ENCODE results near the gene RAMP1. TPM values are rescaled to one million over a fixed set of nuclear protein-coding genes. Genes with fewer than 3 reads are reported as not detected.

The RAMP1 gene
- polyA plus RNA-seq, 1 donor from 2014 or later: 25.5 TPM

DNA sequence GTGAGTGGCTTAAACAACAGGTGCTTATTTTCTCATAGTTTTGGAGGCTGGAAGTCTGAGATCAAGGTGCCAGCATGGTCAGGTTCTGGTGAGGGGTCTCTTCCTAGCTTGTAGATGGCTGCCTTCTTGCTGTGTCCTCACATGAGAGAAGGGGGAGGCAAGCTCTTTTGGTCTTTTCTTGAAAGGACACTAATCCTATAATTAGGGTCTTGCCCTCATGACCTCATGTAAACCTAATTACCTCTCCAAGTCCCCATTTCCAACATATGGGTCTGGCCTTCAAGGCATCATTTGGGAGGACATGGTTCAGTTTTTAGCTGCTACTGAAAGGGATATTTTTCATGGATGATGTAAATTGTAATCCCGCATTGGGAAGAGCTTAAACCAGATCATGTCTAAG, 42.9 kb upstream of the RAMP1 start:
- no peaks in the 10 kb centered on the region for H3K9me2 ChIP-seq (ENCODE audit: insufficient read depth, low read length)
- H3K4me2 ChIP-seq (ENCODE audit: low read length): no peak overlapping the region
- H3K36me3 ChIP-seq (ENCODE audit: insufficient read depth, low read length): no peaks in the 10 kb centered on the region
- H3K4me3 ChIP-seq (ENCODE audit: low read length): no peak overlapping the region
- no peaks in the 10 kb centered on the region for H4K20me1 ChIP-seq (ENCODE audit: insufficient read depth)
- H2AFZ ChIP-seq (ENCODE audit: low read depth, low read length): no peak overlapping the region
- H3K9ac ChIP-seq (ENCODE audit: low read length): no peak overlapping the region
- no peaks in the 10 kb centered on the region for H3F3A ChIP-seq (ENCODE audit: insufficient read depth, low read length, poor library complexity, severe bottlenecking)
- H3K79me2 ChIP-seq (replicated peaks; ENCODE audit: insufficient read depth, low read length): no peaks in the 10 kb centered on the region
- no peaks in the 10 kb centered on the region for H3K9me3 ChIP-seq (ENCODE audit: low read length)
- no peak for TF ChIP-seq MXI1 (conservative IDR thresholded peaks at IDR 0.05; ENCODE audit: poor library complexity, severe bottlenecking)
- TF ChIP-seq SMC3 (conservative IDR thresholded peaks at IDR 0.05; ENCODE audit: poor library complexity): no peak
- no peak for TF ChIP-seq TAF1 (IDR thresholded peaks at IDR 0.05; ENCODE audit: low read depth)
- TF ChIP-seq EP300 (conservative IDR thresholded peaks at IDR 0.05; ENCODE audit: poor library complexity, severe bottlenecking): no peak
- TF ChIP-seq, protein P1, sequence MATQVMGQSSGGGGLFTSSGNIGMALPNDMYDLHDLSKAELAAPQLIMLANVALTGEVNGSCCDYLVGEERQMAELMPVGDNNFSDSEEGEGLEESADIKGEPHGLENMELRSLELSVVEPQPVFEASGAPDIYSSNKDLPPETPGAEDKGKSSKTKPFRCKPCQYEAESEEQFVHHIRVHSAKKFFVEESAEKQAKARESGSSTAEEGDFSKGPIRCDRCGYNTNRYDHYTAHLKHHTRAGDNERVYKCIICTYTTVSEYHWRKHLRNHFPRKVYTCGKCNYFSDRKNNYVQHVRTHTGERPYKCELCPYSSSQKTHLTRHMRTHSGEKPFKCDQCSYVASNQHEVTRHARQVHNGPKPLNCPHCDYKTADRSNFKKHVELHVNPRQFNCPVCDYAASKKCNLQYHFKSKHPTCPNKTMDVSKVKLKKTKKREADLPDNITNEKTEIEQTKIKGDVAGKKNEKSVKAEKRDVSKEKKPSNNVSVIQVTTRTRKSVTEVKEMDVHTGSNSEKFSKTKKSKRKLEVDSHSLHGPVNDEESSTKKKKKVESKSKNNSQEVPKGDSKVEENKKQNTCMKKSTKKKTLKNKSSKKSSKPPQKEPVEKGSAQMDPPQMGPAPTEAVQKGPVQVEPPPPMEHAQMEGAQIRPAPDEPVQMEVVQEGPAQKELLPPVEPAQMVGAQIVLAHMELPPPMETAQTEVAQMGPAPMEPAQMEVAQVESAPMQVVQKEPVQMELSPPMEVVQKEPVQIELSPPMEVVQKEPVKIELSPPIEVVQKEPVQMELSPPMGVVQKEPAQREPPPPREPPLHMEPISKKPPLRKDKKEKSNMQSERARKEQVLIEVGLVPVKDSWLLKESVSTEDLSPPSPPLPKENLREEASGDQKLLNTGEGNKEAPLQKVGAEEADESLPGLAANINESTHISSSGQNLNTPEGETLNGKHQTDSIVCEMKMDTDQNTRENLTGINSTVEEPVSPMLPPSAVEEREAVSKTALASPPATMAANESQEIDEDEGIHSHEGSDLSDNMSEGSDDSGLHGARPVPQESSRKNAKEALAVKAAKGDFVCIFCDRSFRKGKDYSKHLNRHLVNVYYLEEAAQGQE (IDR thresholded peaks at IDR 0.05; ENCODE audit: borderline replicate concordance): no peak
- H3K27ac ChIP-seq (ENCODE audit: low read length): no peak overlapping the region
- no peaks in the 10 kb centered on the region for H3K27me3 ChIP-seq (ENCODE audit: insufficient read depth, low read depth, low read length)

DNA sequence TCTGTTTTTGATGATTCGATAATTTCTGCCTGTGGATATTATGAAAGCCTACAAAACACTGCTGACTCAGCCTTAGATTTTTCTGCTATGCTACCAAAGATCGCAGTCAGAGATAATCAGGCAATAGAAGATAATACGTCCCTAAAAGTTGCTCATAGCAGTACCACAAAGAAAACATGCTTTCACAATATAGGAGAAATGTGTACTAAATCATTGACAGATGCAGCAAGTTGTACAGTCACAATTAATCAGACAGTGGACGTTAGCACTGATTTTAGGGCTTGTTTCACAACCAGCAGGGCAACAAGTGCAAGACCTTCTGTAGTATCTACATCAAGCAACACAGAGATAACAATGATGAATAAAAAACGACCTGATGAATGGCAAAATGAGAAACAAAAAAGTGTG, 41.4 kb upstream of the RAMP1 start:
- Histone ChIP-seq H3K36me3 (ENCODE audit: insufficient read depth, low read length) (no peaks in the 10 kb centered on the region), H3K9me3 (ENCODE audit: low read length) (no peaks in the 10 kb centered on the region), H3K4me2 (ENCODE audit: low read length) (no peak overlapping the region), H3K27ac (ENCODE audit: low read length) (no peak overlapping the region), H3K9ac (ENCODE audit: low read length) (no peak overlapping the region), H3K4me3 (ENCODE audit: low read length) (no peak overlapping the region), H3K79me2 (replicated peaks; ENCODE audit: insufficient read depth, low read length) (no peaks in the 10 kb centered on the region), H2AFZ (ENCODE audit: low read depth, low read length) (no peak overlapping the region), H3K27me3 (ENCODE audit: insufficient read depth, low read depth, low read length) (no peaks in the 10 kb centered on the region), H3F3A (ENCODE audit: insufficient read depth, low read length, poor library complexity, severe bottlenecking) (no peaks in the 10 kb centered on the region), H4K20me1 (ENCODE audit: insufficient read depth) (no peaks in the 10 kb centered on the region), H3K9me2 (ENCODE audit: insufficient read depth, low read length) (no peaks in the 10 kb centered on the region)
- no peak for TF ChIP-seq TAF1 (IDR thresholded peaks at IDR 0.05; ENCODE audit: low read depth)
- TF ChIP-seq SMC3 (conservative IDR thresholded peaks at IDR 0.05; ENCODE audit: poor library complexity): no peak
- no peak for TF ChIP-seq EP300 (conservative IDR thresholded peaks at IDR 0.05; ENCODE audit: poor library complexity, severe bottlenecking)
- TF ChIP-seq MXI1 (conservative IDR thresholded peaks at IDR 0.05; ENCODE audit: poor library complexity, severe bottlenecking): no peak
- TF ChIP-seq, protein P2, sequence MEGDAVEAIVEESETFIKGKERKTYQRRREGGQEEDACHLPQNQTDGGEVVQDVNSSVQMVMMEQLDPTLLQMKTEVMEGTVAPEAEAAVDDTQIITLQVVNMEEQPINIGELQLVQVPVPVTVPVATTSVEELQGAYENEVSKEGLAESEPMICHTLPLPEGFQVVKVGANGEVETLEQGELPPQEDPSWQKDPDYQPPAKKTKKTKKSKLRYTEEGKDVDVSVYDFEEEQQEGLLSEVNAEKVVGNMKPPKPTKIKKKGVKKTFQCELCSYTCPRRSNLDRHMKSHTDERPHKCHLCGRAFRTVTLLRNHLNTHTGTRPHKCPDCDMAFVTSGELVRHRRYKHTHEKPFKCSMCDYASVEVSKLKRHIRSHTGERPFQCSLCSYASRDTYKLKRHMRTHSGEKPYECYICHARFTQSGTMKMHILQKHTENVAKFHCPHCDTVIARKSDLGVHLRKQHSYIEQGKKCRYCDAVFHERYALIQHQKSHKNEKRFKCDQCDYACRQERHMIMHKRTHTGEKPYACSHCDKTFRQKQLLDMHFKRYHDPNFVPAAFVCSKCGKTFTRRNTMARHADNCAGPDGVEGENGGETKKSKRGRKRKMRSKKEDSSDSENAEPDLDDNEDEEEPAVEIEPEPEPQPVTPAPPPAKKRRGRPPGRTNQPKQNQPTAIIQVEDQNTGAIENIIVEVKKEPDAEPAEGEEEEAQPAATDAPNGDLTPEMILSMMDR (IDR thresholded peaks at IDR 0.05; ENCODE audit: poor library complexity, severe bottlenecking): no peak
- no peak for TF ChIP-seq RAD21 (conservative IDR thresholded peaks at IDR 0.05)
- no peak for TF ChIP-seq EZH2 (IDR thresholded peaks at IDR 0.05; ENCODE audit: borderline replicate concordance, insufficient read depth, low read length, poor library complexity, severe bottlenecking)
- TF ChIP-seq POLR2AphosphoS5 (IDR thresholded peaks at IDR 0.05): no peak
- TF ChIP-seq, protein P1 (IDR thresholded peaks at IDR 0.05; ENCODE audit: borderline replicate concordance): no peak
